SK-N-SH treated with all-trans-retinoic acid at 6 μM for 48 hours (cell line): Measurements from ENCODE around the gene FIGLA.
A peak's percentile ranks its signal among the peaks of the same experiment; 100 is the strongest.

Experiments used
- ATAC-seq: fragments of 200-7000 bp; cut with Tn5 transposase; 3 replicates; pipeline ENCODE4 v1.9.1; 2020; ENCODE audit warnings: mild to moderate bottlenecking, moderate library complexity
- ARNTL ChIP-seq: fragments of 450-650 bp; formaldehyde crosslinking; IDR thresholded peaks from 2 replicates; pipeline ENCODE4 v1.5.0; 2020; ENCODE audit warnings: low read depth, mild to moderate bottlenecking, moderate library complexity, borderline replicate concordance
- BACH2 ChIP-seq: fragments of 250-450 bp; sonication (Bioruptor Pico); IDR thresholded peaks from 2 replicates; pipeline ENCODE4 v1.9.0; 2021; ENCODE audit warnings: mild to moderate bottlenecking, borderline replicate concordance
- CREB5 ChIP-seq: fragments of 250-450 bp; sonication (Bioruptor Pico); IDR thresholded peaks from 2 replicates; pipeline ENCODE4 v1.5.1; 2020; ENCODE audit warnings: low read depth, mild to moderate bottlenecking, moderate library complexity
- CSDC2 ChIP-seq: fragments of 250-450 bp; sonication (Bioruptor Pico); IDR thresholded peaks from 2 replicates; pipeline ENCODE4 v1.5.0; 2020; ENCODE audit warnings: mild to moderate bottlenecking, moderate library complexity
- CSRNP3 ChIP-seq: fragments of 250-450 bp; sonication (Bioruptor Pico); IDR thresholded peaks from 2 replicates; pipeline ENCODE4 v1.5.1; 2021; ENCODE audit warnings: mild to moderate bottlenecking, moderate library complexity
- ESRRG ChIP-seq: fragments of 250-450 bp; sonication (Bioruptor Pico); IDR thresholded peaks from 2 replicates; pipeline ENCODE4 v1.6.1; 2021; ENCODE audit warnings: mild to moderate bottlenecking
- GLIS3 ChIP-seq: fragments of 250-450 bp; sonication (Bioruptor Pico); IDR thresholded peaks from 2 replicates; pipeline ENCODE4 v1.5.0; 2020; ENCODE audit warnings: mild to moderate bottlenecking, moderate library complexity
- ISL1 ChIP-seq: fragments of 250-450 bp; sonication (Bioruptor Pico); IDR thresholded peaks from 2 replicates; pipeline ENCODE4 v2.1.2; 2022; ENCODE audit warnings: mild to moderate bottlenecking, moderate library complexity
- PATZ1 ChIP-seq: fragments of 250-450 bp; sonication (Bioruptor Pico); IDR thresholded peaks from 2 replicates; pipeline ENCODE4 v1.8.0; 2020; ENCODE audit warnings: mild to moderate bottlenecking, moderate library complexity, borderline replicate concordance
- POU6F1 ChIP-seq: fragments of 250-450 bp; sonication (Bioruptor Pico); IDR thresholded peaks from 2 replicates; pipeline ENCODE4 v1.8.0; 2021; ENCODE audit warnings: low read depth, mild to moderate bottlenecking, moderate library complexity, borderline replicate concordance
- PPARA ChIP-seq: fragments of 250-450 bp; sonication (Bioruptor Pico); IDR thresholded peaks from 2 replicates; pipeline ENCODE4 v1.5.0; 2020; ENCODE audit warnings: mild to moderate bottlenecking, borderline replicate concordance
- RARB ChIP-seq: fragments of 250-450 bp; sonication (Bioruptor Pico); IDR thresholded peaks from 2 replicates; pipeline ENCODE4 v1.8.0; 2021; ENCODE audit warnings: mild to moderate bottlenecking, moderate library complexity
- SNAI2 ChIP-seq: fragments of 250-450 bp; sonication (Bioruptor Pico); IDR thresholded peaks from 2 replicates; pipeline ENCODE4 v1.5.0; 2020; ENCODE audit warnings: mild to moderate bottlenecking, moderate library complexity
- TCF4 ChIP-seq: fragments of 250-450 bp; sonication (Bioruptor Pico); IDR thresholded peaks from 2 replicates; pipeline ENCODE4 v1.8.0; 2021; ENCODE audit warnings: mild to moderate bottlenecking, moderate library complexity, borderline replicate concordance
- TOX ChIP-seq: fragments of 250-450 bp; sonication (Bioruptor Pico); IDR thresholded peaks from 2 replicates; pipeline ENCODE4 v1.8.0; 2021; ENCODE audit warnings: mild to moderate bottlenecking, moderate library complexity, borderline replicate concordance
- ZC3H10 ChIP-seq: fragments of 250-450 bp; sonication (Bioruptor Pico); IDR thresholded peaks from 2 replicates; pipeline ENCODE4 v1.5.1; 2021; ENCODE audit warnings: mild to moderate bottlenecking, moderate library complexity
- ZFP3 ChIP-seq: fragments of 250-450 bp; sonication (Bioruptor Pico); IDR thresholded peaks from 2 replicates; pipeline ENCODE4 v1.5.0; 2020; ENCODE audit warnings: mild to moderate bottlenecking, moderate library complexity
- ZFP30 ChIP-seq: fragments of 450-650 bp; formaldehyde crosslinking; IDR thresholded peaks from 2 replicates; pipeline ENCODE4 v1.5.0; 2022; ENCODE audit warnings: mild to moderate bottlenecking, moderate library complexity
- ZNF565 ChIP-seq: fragments of 450-650 bp; formaldehyde crosslinking; conservative IDR thresholded peaks from 2 replicates; pipeline ENCODE4 v1.5.0; 2020; ENCODE audit warnings: low read depth, mild to moderate bottlenecking, moderate library complexity
- ZNF70 ChIP-seq: fragments of 450-650 bp; formaldehyde crosslinking; IDR thresholded peaks from 2 replicates; pipeline ENCODE4 v1.5.0; 2020; ENCODE audit warnings: mild to moderate bottlenecking, moderate library complexity
- ZNF8 ChIP-seq: fragments of 450-650 bp; formaldehyde crosslinking; IDR thresholded peaks from 2 replicates; pipeline ENCODE4 v1.5.0; 2020; ENCODE audit warnings: mild to moderate bottlenecking, moderate library complexity
- TF ChIP-seq, protein P1 (sequence below): fragments of 250-450 bp; sonication (Bioruptor Pico); IDR thresholded peaks from 2 replicates; pipeline ENCODE4 v1.5.0; 2020; ENCODE audit warnings: mild to moderate bottlenecking, moderate library complexity

Gene FIGLA

GRCh38 chr2:70789304-70790135 lies 923 bp downstream of the FIGLA start:
- peak; percentile 94 for ATAC-seq
- TF ChIP-seq CREB5 (CRISPR knock-in tag) (no peak), CSDC2 (CRISPR knock-in tag) (no peak), PPARA (CRISPR knock-in tag) (no peak), CSRNP3 (CRISPR knock-in tag) (no peak), ESRRG (CRISPR knock-in tag) (no peak), TCF4 (CRISPR knock-in tag) (no peak), ZNF8 (CRISPR knock-in tag) (no peak), TOX (no peak), ZFP3 (CRISPR knock-in tag) (no peak), ZFP30 (no peak), ISL1 (CRISPR knock-in tag) (no peak), BACH2 (no peak), GLIS3 (CRISPR knock-in tag) (no peak), SNAI2 (CRISPR knock-in tag) (no peak), ARNTL (CRISPR knock-in tag) (no peak)
- TF ChIP-seq, protein P1, sequence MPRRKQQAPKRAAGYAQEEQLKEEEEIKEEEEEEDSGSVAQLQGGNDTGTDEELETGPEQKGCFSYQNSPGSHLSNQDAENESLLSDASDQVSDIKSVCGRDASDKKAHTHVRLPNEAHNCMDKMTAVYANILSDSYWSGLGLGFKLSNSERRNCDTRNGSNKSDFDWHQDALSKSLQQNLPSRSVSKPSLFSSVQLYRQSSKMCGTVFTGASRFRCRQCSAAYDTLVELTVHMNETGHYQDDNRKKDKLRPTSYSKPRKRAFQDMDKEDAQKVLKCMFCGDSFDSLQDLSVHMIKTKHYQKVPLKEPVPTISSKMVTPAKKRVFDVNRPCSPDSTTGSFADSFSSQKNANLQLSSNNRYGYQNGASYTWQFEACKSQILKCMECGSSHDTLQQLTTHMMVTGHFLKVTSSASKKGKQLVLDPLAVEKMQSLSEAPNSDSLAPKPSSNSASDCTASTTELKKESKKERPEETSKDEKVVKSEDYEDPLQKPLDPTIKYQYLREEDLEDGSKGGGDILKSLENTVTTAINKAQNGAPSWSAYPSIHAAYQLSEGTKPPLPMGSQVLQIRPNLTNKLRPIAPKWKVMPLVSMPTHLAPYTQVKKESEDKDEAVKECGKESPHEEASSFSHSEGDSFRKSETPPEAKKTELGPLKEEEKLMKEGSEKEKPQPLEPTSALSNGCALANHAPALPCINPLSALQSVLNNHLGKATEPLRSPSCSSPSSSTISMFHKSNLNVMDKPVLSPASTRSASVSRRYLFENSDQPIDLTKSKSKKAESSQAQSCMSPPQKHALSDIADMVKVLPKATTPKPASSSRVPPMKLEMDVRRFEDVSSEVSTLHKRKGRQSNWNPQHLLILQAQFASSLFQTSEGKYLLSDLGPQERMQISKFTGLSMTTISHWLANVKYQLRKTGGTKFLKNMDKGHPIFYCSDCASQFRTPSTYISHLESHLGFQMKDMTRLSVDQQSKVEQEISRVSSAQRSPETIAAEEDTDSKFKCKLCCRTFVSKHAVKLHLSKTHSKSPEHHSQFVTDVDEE (CRISPR knock-in tag) = no peak

DNA sequence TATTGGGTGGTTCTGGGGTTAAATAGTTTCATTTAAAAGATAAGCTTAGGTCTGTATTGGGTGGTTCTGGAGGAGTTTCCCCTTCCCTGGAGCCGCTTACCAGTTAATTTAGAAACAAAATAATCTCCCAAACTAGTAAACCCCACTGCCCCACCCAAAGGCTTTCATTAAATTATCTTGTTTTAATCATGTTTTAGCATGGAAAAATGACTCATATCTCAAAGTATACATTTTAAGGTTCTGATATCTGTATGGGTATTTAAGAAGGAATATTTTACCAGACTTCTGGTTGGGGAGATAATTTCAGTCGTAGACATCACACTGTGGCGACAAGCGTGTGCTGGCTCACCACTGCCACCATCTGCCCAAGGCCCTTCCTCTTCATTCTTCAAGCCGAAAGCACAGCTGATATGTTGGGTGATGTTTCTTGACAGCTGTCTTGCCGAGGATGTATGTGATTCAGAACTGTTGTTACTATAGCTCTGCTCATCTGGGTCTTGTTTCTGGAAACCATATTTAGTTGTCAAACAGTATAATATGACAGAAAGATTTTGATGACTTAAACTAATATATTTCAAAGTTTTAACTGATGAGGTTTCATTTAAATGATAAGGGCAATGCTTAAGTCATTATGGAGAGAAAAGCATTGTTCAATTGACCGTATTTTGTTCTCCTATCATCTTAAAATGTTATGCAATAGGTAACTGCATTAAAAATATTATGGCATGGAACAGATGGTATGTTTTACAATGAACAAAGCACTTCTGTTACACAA lies 5.1 kb downstream of the FIGLA start:
- ATAC-seq = peak; percentile 34; the same call in 1 of the 3 replicates
- TF ChIP-seq CSRNP3 (CRISPR knock-in tag) (no peak), POU6F1 (CRISPR knock-in tag) (no peak), ARNTL (CRISPR knock-in tag) (no peak), PPARA (CRISPR knock-in tag) (no peak), ESRRG (CRISPR knock-in tag) (no peak), GLIS3 (CRISPR knock-in tag) (no peak), RARB (CRISPR knock-in tag) (no peak), CREB5 (CRISPR knock-in tag) (no peak), ZNF565 (CRISPR knock-in tag) (no peak), ZFP30 (no peak), ZNF70 (no peak), ZC3H10 (CRISPR knock-in tag) (no peak), TOX (no peak), BACH2 (no peak), CSDC2 (CRISPR knock-in tag) (no peak), PATZ1 (CRISPR knock-in tag) (no peak)
